Keratinocyte (primary cell): ENCODE measurements around the gene MICAL2. TPM values are rescaled to one million over a fixed set of nuclear protein-coding genes. Genes with fewer than 3 reads are reported as not detected.

Source experiments
- DNase-seq: peaks from one replicate; pipeline ENCODE4 v3.0.0-alpha.2; 2011; ENCODE audit warnings: low read depth, missing footprints, low spot score
- FAIRE-seq: peaks from 2 replicates; lab custom pipeline; 2011; peaks lifted over from hg19 to GRCh38; lab: Jason Lieb, UNC
- H2AFZ ChIP-seq: 2 replicates; pipeline ENCODE4 v1.6.0; 2012; ENCODE audit warnings: low read length, control low read depth, inconsistent platforms; ENCODE audit not compliant: control insufficient read depth
- H3K27ac ChIP-seq: 2 replicates; pipeline ENCODE4 v1.5.1; 2011; ENCODE audit warnings: low read length; ENCODE audit not compliant: control insufficient read depth, insufficient read depth
- H3K27me3 ChIP-seq: 3 replicates; pipeline ENCODE4 v1.6.0; 2011; ENCODE audit warnings: low read length; ENCODE audit not compliant: control insufficient read depth, insufficient read depth; ENCODE audit errors: extremely low read depth
- H3K36me3 ChIP-seq, 2 experiments: 2 replicates in 1 of 2; 3 replicates in 1 of 2; pipeline ENCODE4 v1.5.1; 2011; ENCODE audit warnings: low read length in 2 of 2, mild to moderate bottlenecking in 1 of 2; ENCODE audit not compliant: control insufficient read depth in 2 of 2, insufficient read depth in 2 of 2; ENCODE audit errors: extremely low read depth in 1 of 2
- H3K4me1 ChIP-seq: 3 replicates; pipeline ENCODE4 v1.5.1; 2011; ENCODE audit warnings: low read length; ENCODE audit not compliant: control insufficient read depth, insufficient read depth; ENCODE audit errors: extremely low read depth
- H3K4me2 ChIP-seq: 3 replicates; pipeline ENCODE4 v1.6.0; 2011; ENCODE audit warnings: low read depth, low read length; ENCODE audit not compliant: control insufficient read depth, insufficient read depth; ENCODE audit errors: extremely low read depth
- H3K4me3 ChIP-seq, 3 experiments: fragments of 200-600 bp in 1 of 3; sonication (generic) in 1 of 3; 2 replicates in 2 of 3; 3 replicates in 1 of 3; pipeline ENCODE4 v1.5.1; 2011 to 2016; ENCODE audit warnings: low read length in 3 of 3, mild to moderate bottlenecking in 3 of 3, control low read depth in 2 of 3, inconsistent platforms in 1 of 3, low read depth in 1 of 3, mixed read lengths in 1 of 3, mixed run types in 1 of 3, moderate library complexity in 1 of 3; ENCODE audit not compliant: control insufficient read depth in 2 of 3, insufficient read depth in 2 of 3; ENCODE audit errors: extremely low read depth in 1 of 3
- H3K79me2 ChIP-seq: 2 replicates; pipeline ENCODE4 v1.6.0; 2012; ENCODE audit warnings: low read length; ENCODE audit not compliant: control insufficient read depth, insufficient read depth
- H3K9ac ChIP-seq: 3 replicates; pipeline ENCODE4 v1.6.0; 2011; ENCODE audit warnings: low read length; ENCODE audit not compliant: control insufficient read depth, insufficient read depth; ENCODE audit errors: extremely low read depth
- H3K9me1 ChIP-seq: 3 replicates; pipeline ENCODE4 v1.6.0; 2011; ENCODE audit warnings: low read length; ENCODE audit not compliant: control insufficient read depth, insufficient read depth; ENCODE audit errors: extremely low read depth
- H3K9me3 ChIP-seq: 2 replicates; pipeline ENCODE4 v1.5.1; 2012; ENCODE audit warnings: low read depth, low read length; ENCODE audit not compliant: control insufficient read depth
- H4K20me1 ChIP-seq: 3 replicates; pipeline ENCODE4 v1.6.0; 2011; ENCODE audit warnings: low read length; ENCODE audit not compliant: control insufficient read depth, insufficient read depth; ENCODE audit errors: extremely low read depth
- CTCF ChIP-seq, 3 experiments: IDR thresholded peaks in 1 of 3; conservative IDR thresholded peaks in 1 of 3; optimal IDR thresholded peaks in 1 of 3; 2 replicates in 2 of 3; 3 replicates in 1 of 3; pipeline versions ENCODE3 to v1.5.1; 2011; ENCODE audit warnings: low read length in 3 of 3, mild to moderate bottlenecking in 3 of 3, moderate library complexity in 2 of 3, control low read depth in 1 of 3, inconsistent platforms in 1 of 3; ENCODE audit not compliant: insufficient read depth in 2 of 3; ENCODE audit errors: extremely low read depth in 1 of 3
- EZH2 ChIP-seq: IDR thresholded peaks from one replicate; pipeline ENCODE4 v1.6.1; 2012; ENCODE audit warnings: inconsistent platforms, mild to moderate bottlenecking, low read length, moderate library complexity
- dilution Hi-C: fragments of 300-500 bp; cut with MboI; formaldehyde crosslinking; loops from one replicate; pipeline ENCODE4 v1.7.0; 2020; ENCODE audit warnings: low sequenced_read_pairs; ENCODE audit not compliant: extremely low pct_ligation_motif_present
- polyA plus RNA-seq, 5 experiments: library from polyadenylated mRNA; depleted of rRNA in 3 of 5; stranded (reverse) in 3 of 5; stranded (forward) in 1 of 5; unstranded in 1 of 5; fragments of >200 nt; gene quantifications; 1 replicate in 1 of 5; 2 replicates in 3 of 5; 3 replicates in 1 of 5; pipeline versions ENCODE4 v1.2.1 to v1.2.3, GENCODE V29; 2011 to 2012; ENCODE audit warnings: missing spikeins in 2 of 5, low read depth in 1 of 5, low replicate concordance in 1 of 5

Gene MICAL2
- polyA plus RNA-seq, 1 donor (not counting 4 experiments of a cell fraction or from before 2014, with no cell fraction given): 83.9 TPM

GRCh38 chr11:12266132-12266531 is 155.7 kb downstream of the MICAL2 start:
- Histone ChIP-seq H3K36me3 (peaks cover 36 to 49% of the 10 kb centered on the region in 2 experiments), H3K27ac (no peak overlapping the region), H3K4me3 (no peak overlapping the region), H3K27me3 (no peaks in the 10 kb centered on the region), H3K9me3 (no peaks in the 10 kb centered on the region), H3K79me2 (no peaks in the 10 kb centered on the region), H3K9me1 (no peaks in the 10 kb centered on the region), H3K4me2 (no peak overlapping the region), H3K9ac (no peak overlapping the region), H4K20me1 (no peaks in the 10 kb centered on the region), H3K4me1 (peaks cover 2% of the 10 kb centered on the region), H2AFZ (no peak overlapping the region)
- DNase-seq: no peak
- no peak for TF ChIP-seq CTCF (optimal IDR thresholded peaks at IDR 0.05 in 1 of 3, IDR thresholded peaks at IDR 0.05 in 1 of 3, conservative IDR thresholded peaks at IDR 0.05 in 1 of 3; ENCODE audit: extremely low read depth in 1 of 3, insufficient read depth in 2 of 3, low read length in 3 of 3)
- no peak for FAIRE-seq
- dilution Hi-C loops: no loop called here

- no peak for DNase-seq
- Histone ChIP-seq H4K20me1 (no peaks in the 10 kb centered on the region), H3K9me3 (no peaks in the 10 kb centered on the region), H3K4me3 (no peak overlapping the region), H3K4me1 (peaks cover 3% of the 10 kb centered on the region), H3K4me2 (no peak overlapping the region), H3K27ac (no peak overlapping the region), H3K9ac (no peak overlapping the region), H3K36me3 (peaks cover 31 to 41% of the 10 kb centered on the region in 2 experiments), H3K79me2 (no peaks in the 10 kb centered on the region), H3K9me1 (no peaks in the 10 kb centered on the region), H3K27me3 (no peaks in the 10 kb centered on the region), H2AFZ (no peak overlapping the region)
- no peak for TF ChIP-seq EZH2
- TF ChIP-seq CTCF (optimal IDR thresholded peaks at IDR 0.05 in 1 of 3, IDR thresholded peaks at IDR 0.05 in 1 of 3, conservative IDR thresholded peaks at IDR 0.05 in 1 of 3; ENCODE audit: extremely low read depth in 1 of 3, insufficient read depth in 2 of 3, low read length in 3 of 3): no peak
- FAIRE-seq: no peak
- dilution Hi-C loops: no loop called here
These were observed 156.6 kb downstream of the MICAL2 start for GRCh38 chr11:12266943-12267342.
